DOHH2 (cell line): ENCODE results near the gene VPS41.

ENCODE experiments used
- H3F3A ChIP-seq: fragments of 200-600 bp; sonication (generic), shearing (Covaris generic); 2 replicates; pipeline ENCODE4 v1.6.0; 2016; ENCODE audit warnings: antibody characterized with exemption, mild to moderate bottlenecking; ENCODE audit not compliant: control insufficient read depth, insufficient read depth
- H3K27ac ChIP-seq: fragments of 200-600 bp; sonication (generic); 2 replicates; pipeline ENCODE4 v1.5.1; 2014; ENCODE audit warnings: low read depth, mild to moderate bottlenecking, low read length, moderate library complexity
- H3K27me3 ChIP-seq: fragments of 200-600 bp; sonication (generic); 2 replicates; pipeline ENCODE4 v1.6.1; 2014; ENCODE audit warnings: mild to moderate bottlenecking, low read length, mixed read lengths; ENCODE audit not compliant: control insufficient read depth
- H3K36me3 ChIP-seq: fragments of 200-600 bp; sonication (generic); 2 replicates; pipeline ENCODE4 v1.6.1; 2014; ENCODE audit warnings: mild to moderate bottlenecking, low read length, moderate library complexity, mixed read lengths; ENCODE audit not compliant: control insufficient read depth
- H3K4me1 ChIP-seq: fragments of 200-600 bp; sonication (generic); 2 replicates; pipeline ENCODE4 v1.6.1; 2014; ENCODE audit warnings: mild to moderate bottlenecking, low read length, mixed read lengths; ENCODE audit not compliant: control insufficient read depth
- H3K4me2 ChIP-seq: fragments of 200-600 bp; sonication (generic); 2 replicates; pipeline ENCODE4 v1.6.0; 2014; ENCODE audit warnings: mild to moderate bottlenecking, low read length, moderate library complexity
- H3K4me3 ChIP-seq: fragments of 200-600 bp; sonication (generic); 2 replicates; pipeline ENCODE4 v1.5.1; 2014; ENCODE audit warnings: mild to moderate bottlenecking, low read length, mixed read lengths
- H3K79me2 ChIP-seq: fragments of 200-600 bp; sonication (generic); 2 replicates; pipeline ENCODE4 v1.6.1; 2014; ENCODE audit warnings: mild to moderate bottlenecking, low read length, mixed read lengths; ENCODE audit not compliant: control insufficient read depth
- H3K9me2 ChIP-seq: fragments of 200-600 bp; sonication (generic); replicated peaks from 2 replicates; pipeline ENCODE4 v1.6.1; 2014; ENCODE audit warnings: mild to moderate bottlenecking, low read length, mixed read lengths; ENCODE audit not compliant: control insufficient read depth
- H3K9me3 ChIP-seq: fragments of 200-600 bp; sonication (generic); 2 replicates; pipeline ENCODE4 v1.6.1; 2014; ENCODE audit warnings: antibody characterized with exemption, low read length, mixed read lengths; ENCODE audit not compliant: control insufficient read depth, insufficient read depth
- H4K20me1 ChIP-seq: fragments of 200-600 bp; sonication (generic); 2 replicates; pipeline ENCODE4 v1.6.0; 2014; ENCODE audit warnings: low read depth, mild to moderate bottlenecking, antibody characterized with exemption, low read length, moderate library complexity; ENCODE audit not compliant: control insufficient read depth, insufficient read depth
- CTCF ChIP-seq: fragments of 200-600 bp; sonication (generic); IDR thresholded peaks from one replicate; pipeline ENCODE4 v1.5.1; 2014; ENCODE audit warnings: antibody characterized with exemption, mild to moderate bottlenecking, low read depth, low read length; ENCODE audit not compliant: poor library complexity, severe bottlenecking
- EZH2phosphoT487 ChIP-seq: fragments of 200-600 bp; sonication (generic); IDR thresholded peaks from 2 replicates; pipeline ENCODE4 v1.6.1; 2017; ENCODE audit warnings: borderline replicate concordance, mild to moderate bottlenecking, antibody characterized with exemption, low read length, moderate library complexity, mixed read lengths

The VPS41 gene

GRCh38 chr7:38673795-38674194 is 235.2 kb downstream of the VPS41 start:
- TF ChIP-seq CTCF (no peak), EZH2phosphoT487 (no peak)
- no peaks in the 10 kb centered on the region for H3K9me2 ChIP-seq
- no peak overlapping the region for H3K4me3 ChIP-seq
- H4K20me1 ChIP-seq, result no peaks in the 10 kb centered on the region
- no peaks in the 10 kb centered on the region for H3K27me3 ChIP-seq
- H3K4me1 ChIP-seq, result peaks cover 6% of the 10 kb centered on the region; the same call in 1 of the 2 replicates
- no peaks in the 10 kb centered on the region for H3K79me2 ChIP-seq
- H3K36me3 ChIP-seq, result no peaks in the 10 kb centered on the region
- H3F3A ChIP-seq, result no peaks in the 10 kb centered on the region
- no peaks in the 10 kb centered on the region for H3K9me3 ChIP-seq
- no peak overlapping the region for H3K4me2 ChIP-seq
- no peak overlapping the region for H3K27ac ChIP-seq
